Smooth muscle cell (in vitro differentiated cells): ENCODE measurements around the gene CCDC85C. TPM values are rescaled to one million over a fixed set of nuclear protein-coding genes. Genes with fewer than 3 reads are reported as not detected.

Experiments used
- DNase-seq: peaks from one replicate; lab custom pipeline; 2025; ENCODE audit not compliant: unreplicated experiment; lab: John Stamatoyannopoulos, UW
- H2AFZ ChIP-seq: fragments of 200-600 bp; sonication (generic); 2 replicates; pipeline ENCODE4 v1.6.0; 2016; ENCODE audit warnings: antibody characterized with exemption, low read depth, mild to moderate bottlenecking
- H3F3A ChIP-seq: fragments of 200-600 bp; sonication (generic); 2 replicates; pipeline ENCODE4 v1.6.0; 2017; ENCODE audit warnings: antibody characterized with exemption, low read depth
- H3K27ac ChIP-seq: fragments of 200-600 bp; sonication (generic); 2 replicates; pipeline ENCODE4 v1.5.1; 2016; ENCODE audit warnings: low read depth, mild to moderate bottlenecking
- H3K27me3 ChIP-seq: fragments of 200-600 bp; sonication (generic); 2 replicates; pipeline ENCODE4 v1.6.1; 2016; ENCODE audit warnings: low read depth, mild to moderate bottlenecking
- H3K36me3 ChIP-seq: fragments of 200-600 bp; sonication (generic); 2 replicates; pipeline ENCODE4 v1.5.1; 2016; ENCODE audit warnings: low read depth
- H3K4me1 ChIP-seq: fragments of 200-600 bp; sonication (generic); 2 replicates; pipeline ENCODE4 v1.5.1; 2016; ENCODE audit warnings: low read depth
- H3K4me2 ChIP-seq: fragments of 200-600 bp; sonication (generic); 2 replicates; pipeline ENCODE4 v1.6.0; 2016; ENCODE audit warnings: mild to moderate bottlenecking
- H3K4me3 ChIP-seq: fragments of 200-600 bp; sonication (generic); 2 replicates; pipeline ENCODE4 v1.5.1; 2016; ENCODE audit warnings: mild to moderate bottlenecking
- H3K79me2 ChIP-seq: fragments of 200-600 bp; sonication (generic); 2 replicates; pipeline ENCODE4 v1.6.0; 2016; ENCODE audit warnings: low read depth, mild to moderate bottlenecking
- H3K9ac ChIP-seq: fragments of 200-600 bp; sonication (generic); 2 replicates; pipeline ENCODE4 v1.6.0; 2016; ENCODE audit warnings: low read depth
- H3K9me3 ChIP-seq: fragments of 200-600 bp; sonication (generic); replicated peaks from 2 replicates; pipeline ENCODE4 v1.5.1; 2016; ENCODE audit warnings: low read depth
- H4K20me1 ChIP-seq: fragments of 200-600 bp; sonication (generic); 2 replicates; pipeline ENCODE4 v1.6.0; 2016; ENCODE audit warnings: low read depth
- WGBS: methylation state at CpG from one replicate; pipeline ENCODE4 v1.1.7; 2016; ENCODE audit warnings: low lambda C conversion rate; 5-methylcytosine and 5-hydroxymethylcytosine counted together
- polyA plus RNA-seq: library from polyadenylated mRNA; unstranded; fragments of >200 nt; fragmentation: Nextera tagmentation; extraction: Ambion mirVana; gene quantifications from 2 replicates; pipeline ENCODE4 v1.2.1, GENCODE V29; 2016
- total RNA-seq: library from RNA; depleted of rRNA; stranded (reverse); fragments of >200 nt; gene quantifications from 2 replicates; pipeline ENCODE4 v1.2.3, GENCODE V29; 2014
- TF ChIP-seq, protein P1 (sequence below): fragments of 200-600 bp; sonication (generic); IDR thresholded peaks from 2 replicates; pipeline ENCODE4 v1.5.1; 2017; ENCODE audit warnings: borderline replicate concordance, mild to moderate bottlenecking, antibody characterized with exemption; ENCODE audit not compliant: insufficient read depth, poor library complexity, severe bottlenecking

The CCDC85C gene
- total and polyA plus RNA-seq, 2 experiments from 2014 or later = 4.0 to 6.5 TPM

DNA sequence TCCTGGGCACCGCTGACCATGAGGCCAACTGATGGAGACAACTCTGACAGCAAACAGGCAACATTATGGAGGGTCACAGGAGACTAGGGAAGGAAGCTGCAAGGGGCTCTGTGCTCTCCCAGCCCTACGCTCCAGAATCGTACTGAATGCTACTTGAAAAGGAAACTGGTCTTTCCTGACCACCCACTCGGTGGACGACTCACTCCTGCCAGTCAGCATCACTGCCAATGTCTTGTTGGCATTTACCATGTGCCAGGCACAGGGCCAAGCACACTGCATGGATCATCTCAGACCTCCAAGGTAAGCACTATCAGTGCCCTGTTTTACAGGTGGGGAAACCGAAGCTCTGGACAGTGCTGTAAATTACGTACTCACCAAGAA, 38.0 kb downstream of the CCDC85C start:
- Histone ChIP-seq H3K9me3 (no peaks in the 10 kb centered on the region), H3K36me3 (no peaks in the 10 kb centered on the region), H3K4me2 (no peak overlapping the region), H3K4me3 (no peak overlapping the region), H3K4me1 (peaks cover 65% of the 10 kb centered on the region), H2AFZ (no peak overlapping the region), H3F3A (no peaks in the 10 kb centered on the region), H3K79me2 (no peaks in the 10 kb centered on the region), H3K27me3 (no peaks in the 10 kb centered on the region), H4K20me1 (peaks cover 34% of the 10 kb centered on the region), H3K9ac (no peak overlapping the region), H3K27ac (no peak overlapping the region)
- 70% methylated on average over 7 of the region's 7 CpGs for WGBS
- no peak for DNase-seq
- TF ChIP-seq, protein P1, sequence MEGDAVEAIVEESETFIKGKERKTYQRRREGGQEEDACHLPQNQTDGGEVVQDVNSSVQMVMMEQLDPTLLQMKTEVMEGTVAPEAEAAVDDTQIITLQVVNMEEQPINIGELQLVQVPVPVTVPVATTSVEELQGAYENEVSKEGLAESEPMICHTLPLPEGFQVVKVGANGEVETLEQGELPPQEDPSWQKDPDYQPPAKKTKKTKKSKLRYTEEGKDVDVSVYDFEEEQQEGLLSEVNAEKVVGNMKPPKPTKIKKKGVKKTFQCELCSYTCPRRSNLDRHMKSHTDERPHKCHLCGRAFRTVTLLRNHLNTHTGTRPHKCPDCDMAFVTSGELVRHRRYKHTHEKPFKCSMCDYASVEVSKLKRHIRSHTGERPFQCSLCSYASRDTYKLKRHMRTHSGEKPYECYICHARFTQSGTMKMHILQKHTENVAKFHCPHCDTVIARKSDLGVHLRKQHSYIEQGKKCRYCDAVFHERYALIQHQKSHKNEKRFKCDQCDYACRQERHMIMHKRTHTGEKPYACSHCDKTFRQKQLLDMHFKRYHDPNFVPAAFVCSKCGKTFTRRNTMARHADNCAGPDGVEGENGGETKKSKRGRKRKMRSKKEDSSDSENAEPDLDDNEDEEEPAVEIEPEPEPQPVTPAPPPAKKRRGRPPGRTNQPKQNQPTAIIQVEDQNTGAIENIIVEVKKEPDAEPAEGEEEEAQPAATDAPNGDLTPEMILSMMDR = no peak

DNA sequence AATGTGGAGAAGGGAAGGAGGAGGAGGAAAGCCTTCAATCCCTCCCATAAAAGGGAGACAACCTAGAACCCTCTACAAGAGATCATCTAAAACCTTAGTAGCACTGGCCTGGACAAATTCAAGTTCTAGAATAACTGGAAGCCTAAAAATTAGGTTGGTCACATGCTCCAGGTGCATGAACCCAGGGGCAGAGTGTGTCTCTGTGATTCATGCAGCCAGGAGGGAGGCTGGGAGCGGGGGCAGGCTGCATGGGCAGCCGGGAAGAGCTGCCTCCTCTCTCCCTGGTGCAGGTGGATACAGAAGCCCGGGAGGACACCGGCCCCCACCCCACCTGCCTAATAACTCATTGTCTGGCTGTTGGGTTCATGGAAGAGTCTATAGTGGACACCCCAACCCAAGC, 38.6 kb downstream of the CCDC85C start:
- H3K9ac ChIP-seq = no peak overlapping the region
- DNase-seq = no peak
- 87% methylated on average over 4 of the region's 4 CpGs for WGBS
- H3F3A ChIP-seq = no peaks in the 10 kb centered on the region
- H3K9me3 ChIP-seq = no peaks in the 10 kb centered on the region
- peaks cover 63% of the 10 kb centered on the region for H3K4me1 ChIP-seq
- no peak overlapping the region for H2AFZ ChIP-seq
- H4K20me1 ChIP-seq = peaks cover 35% of the 10 kb centered on the region
- no peaks in the 10 kb centered on the region for H3K79me2 ChIP-seq
- TF ChIP-seq, protein P1 = no peak
- H3K36me3 ChIP-seq = no peaks in the 10 kb centered on the region
- no peaks in the 10 kb centered on the region for H3K27me3 ChIP-seq
- no peak overlapping the region for H3K4me3 ChIP-seq
- H3K27ac ChIP-seq = no peak overlapping the region
- H3K4me2 ChIP-seq = no peak overlapping the region

DNA sequence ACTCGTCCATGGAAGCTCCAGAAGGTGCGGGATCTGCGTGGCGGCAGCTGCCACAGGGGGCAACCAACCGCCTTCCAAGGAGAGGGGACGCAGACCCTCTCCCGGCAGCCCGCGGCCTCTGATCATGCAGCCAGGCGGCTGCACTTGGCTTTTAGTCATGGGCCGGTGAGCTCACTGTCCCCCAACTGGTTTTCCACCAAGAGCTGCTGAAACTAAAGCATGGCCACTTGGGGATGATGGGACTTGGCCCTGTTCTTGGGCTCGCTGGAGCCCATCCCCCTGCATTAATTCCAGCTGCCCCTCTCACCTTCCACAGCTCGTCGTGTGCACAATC, 39.1 kb downstream of the CCDC85C start:
- H3F3A ChIP-seq = no peaks in the 10 kb centered on the region
- H3K79me2 ChIP-seq = no peaks in the 10 kb centered on the region
- no peaks in the 10 kb centered on the region for H3K36me3 ChIP-seq
- H3K4me1 ChIP-seq = peaks cover 59% of the 10 kb centered on the region
- H4K20me1 ChIP-seq = peaks cover 37% of the 10 kb centered on the region
- DNase-seq = no peak
- H3K27ac ChIP-seq = no peak overlapping the region
- no peak overlapping the region for H3K4me3 ChIP-seq
- H3K9ac ChIP-seq = no peak overlapping the region
- H3K27me3 ChIP-seq = no peaks in the 10 kb centered on the region
- TF ChIP-seq, protein P1 = no peak
- no peak overlapping the region for H3K4me2 ChIP-seq
- no peak overlapping the region for H2AFZ ChIP-seq
- H3K9me3 ChIP-seq = no peaks in the 10 kb centered on the region
- 83% methylated on average over 14 of the region's 14 CpGs for WGBS

DNA sequence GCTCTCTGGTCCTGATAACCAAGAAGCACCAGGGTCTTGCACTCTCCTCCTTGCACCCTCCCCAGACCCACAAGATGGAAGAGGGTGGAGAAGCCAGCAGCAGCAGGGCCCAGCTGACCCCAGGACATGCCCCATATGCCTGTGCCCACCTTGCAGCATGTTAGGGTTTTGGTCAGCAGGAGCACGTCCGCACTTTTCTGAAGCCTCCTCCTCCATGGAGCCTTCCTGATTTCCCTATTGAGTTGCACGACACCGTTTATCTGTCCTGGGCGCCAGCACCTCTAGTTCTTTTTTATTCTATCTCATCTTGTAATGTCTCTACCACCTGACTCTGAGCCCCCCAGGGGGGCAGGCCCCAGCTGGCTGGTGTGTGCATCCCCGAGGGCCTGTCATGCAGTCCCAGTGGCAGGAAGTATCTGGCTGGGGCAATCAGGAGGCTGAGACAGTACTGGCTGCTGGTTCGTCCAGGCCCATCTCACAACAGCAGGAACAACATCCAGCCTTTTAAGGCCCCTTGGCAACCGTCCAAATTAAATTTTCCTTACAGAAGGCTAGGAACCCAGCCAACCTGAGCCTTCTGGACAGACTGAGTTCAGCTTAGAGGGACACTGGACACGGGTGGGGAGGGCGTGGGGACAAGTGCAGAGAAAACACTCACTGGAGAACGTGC, 39.6 kb downstream of the CCDC85C start:
- Histone ChIP-seq H3K9me3 (no peaks in the 10 kb centered on the region), H3K4me1 (peaks cover 59% of the 10 kb centered on the region), H4K20me1 (peaks cover 37% of the 10 kb centered on the region), H3K4me3 (no peak overlapping the region), H3K4me2 (no peak overlapping the region), H3K36me3 (no peaks in the 10 kb centered on the region), H3K27ac (no peak overlapping the region), H3K9ac (no peak overlapping the region), H3K27me3 (no peaks in the 10 kb centered on the region), H3K79me2 (no peaks in the 10 kb centered on the region), H2AFZ (no peak overlapping the region), H3F3A (no peaks in the 10 kb centered on the region)
- DNase-seq = no peak
- WGBS = 81% methylated on average over 11 of the region's 11 CpGs
- TF ChIP-seq, protein P1 = no peak
